Measurements from ENCODE around the gene SIL1.

DNA sequence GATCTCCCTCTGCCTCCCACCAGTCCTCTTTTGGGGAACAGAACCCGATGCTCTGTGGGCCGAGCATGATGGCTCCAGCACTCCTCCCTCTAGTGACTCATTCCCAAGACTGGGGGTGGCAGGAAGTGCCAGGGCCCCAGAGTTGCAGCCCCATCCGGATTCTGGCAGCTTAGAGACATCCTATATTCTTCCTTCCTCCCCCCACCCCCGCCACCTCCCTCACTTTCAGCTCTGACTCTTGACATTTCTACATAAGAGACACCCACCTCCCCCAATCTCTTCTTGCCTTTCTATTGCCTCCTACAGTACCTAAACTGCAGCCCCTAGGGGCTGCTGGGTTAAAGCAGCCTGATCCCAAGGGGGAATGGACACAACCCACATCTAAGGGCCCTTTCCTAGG, 48.2 kb upstream of the SIL1 start:
- TF ChIP-seq, protein P1, sequence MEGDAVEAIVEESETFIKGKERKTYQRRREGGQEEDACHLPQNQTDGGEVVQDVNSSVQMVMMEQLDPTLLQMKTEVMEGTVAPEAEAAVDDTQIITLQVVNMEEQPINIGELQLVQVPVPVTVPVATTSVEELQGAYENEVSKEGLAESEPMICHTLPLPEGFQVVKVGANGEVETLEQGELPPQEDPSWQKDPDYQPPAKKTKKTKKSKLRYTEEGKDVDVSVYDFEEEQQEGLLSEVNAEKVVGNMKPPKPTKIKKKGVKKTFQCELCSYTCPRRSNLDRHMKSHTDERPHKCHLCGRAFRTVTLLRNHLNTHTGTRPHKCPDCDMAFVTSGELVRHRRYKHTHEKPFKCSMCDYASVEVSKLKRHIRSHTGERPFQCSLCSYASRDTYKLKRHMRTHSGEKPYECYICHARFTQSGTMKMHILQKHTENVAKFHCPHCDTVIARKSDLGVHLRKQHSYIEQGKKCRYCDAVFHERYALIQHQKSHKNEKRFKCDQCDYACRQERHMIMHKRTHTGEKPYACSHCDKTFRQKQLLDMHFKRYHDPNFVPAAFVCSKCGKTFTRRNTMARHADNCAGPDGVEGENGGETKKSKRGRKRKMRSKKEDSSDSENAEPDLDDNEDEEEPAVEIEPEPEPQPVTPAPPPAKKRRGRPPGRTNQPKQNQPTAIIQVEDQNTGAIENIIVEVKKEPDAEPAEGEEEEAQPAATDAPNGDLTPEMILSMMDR (IDR thresholded peaks at IDR 0.05 in 8 of 11, conservative IDR thresholded peaks at IDR 0.05 in 3 of 11), result no peak
- no peak for TF ChIP-seq POLR2A (IDR thresholded peaks at IDR 0.05)

All from spleen (tissue), 7 donors.